HepG2 (cell line): ENCODE data around the gene ZG16. TPM values are rescaled to one million over a fixed set of nuclear protein-coding genes. Genes with fewer than 3 reads are reported as not detected.

Experiments
- ETS1 ChIP-seq: sonication (generic); formaldehyde crosslinking; IDR thresholded peaks from 2 replicates; pipeline ENCODE4 v1.4.0; 2020; ENCODE audit warnings: missing genetic modification reagents
- FOXO1 ChIP-seq: sonication (generic); formaldehyde crosslinking; IDR thresholded peaks from 2 replicates; pipeline ENCODE4 v1.4.0; 2020; ENCODE audit warnings: missing genetic modification reagents
- FOXP1 ChIP-seq, 2 experiments: fragments of 450-650 bp in 1 of 2; IDR thresholded peaks; 2 replicates each; pipeline ENCODE4 v1.6.1; 2017 to 2018; ENCODE audit warnings: antibody characterized with exemption in 1 of 2
- HDAC2 ChIP-seq: sonication (generic); formaldehyde crosslinking; IDR thresholded peaks from 2 replicates; pipeline ENCODE4 v1.4.0; 2020; ENCODE audit warnings: missing genetic modification reagents
- HMG20B ChIP-seq: conservative IDR thresholded peaks from 2 replicates; pipeline ENCODE4 v1.6.1; 2016; ENCODE audit warnings: missing genetic modification reagents, missing compliant biosample characterization
- HOXA5 ChIP-seq: sonication (generic); formaldehyde crosslinking; IDR thresholded peaks from 2 replicates; pipeline ENCODE4 v1.4.0; 2020; ENCODE audit warnings: missing genetic modification reagents
- KLF11 ChIP-seq: IDR thresholded peaks from 2 replicates; pipeline ENCODE4 v1.6.1; 2016; ENCODE audit warnings: missing compliant biosample characterization
- NCOA1 ChIP-seq: sonication (generic); formaldehyde crosslinking; IDR thresholded peaks from 2 replicates; pipeline ENCODE4 v1.9.0; 2021; ENCODE audit warnings: missing genetic modification reagents
- PCBP2 ChIP-seq: fragments of 200-400 bp; formaldehyde crosslinking; optimal IDR thresholded peaks from 2 replicates; pipeline ENCODE3; 2018; ENCODE audit warnings: low read length, low read depth; ENCODE audit not compliant: poor library complexity, severe bottlenecking
- PRPF4 ChIP-seq: fragments of 200-400 bp; formaldehyde crosslinking; IDR thresholded peaks from 2 replicates; pipeline ENCODE4 v1.6.1; 2016; ENCODE audit warnings: low read length, low read depth; ENCODE audit not compliant: poor library complexity, severe bottlenecking
- REXO4 ChIP-seq: sonication (generic); formaldehyde crosslinking; IDR thresholded peaks from 2 replicates; pipeline ENCODE4 v1.8.0; 2022; ENCODE audit warnings: missing genetic modification reagents, mild to moderate bottlenecking, borderline replicate concordance
- SALL2 ChIP-seq: sonication (generic); formaldehyde crosslinking; IDR thresholded peaks from 2 replicates; pipeline ENCODE4 v1.8.1; 2023; ENCODE audit warnings: mild to moderate bottlenecking, missing genetic modification reagents, inconsistent platforms
- SMAD1 ChIP-seq: sonication (generic); formaldehyde crosslinking; IDR thresholded peaks from 2 replicates; pipeline ENCODE4 v1.4.0; 2020; ENCODE audit warnings: missing genetic modification reagents, low read depth, mild to moderate bottlenecking, borderline replicate concordance
- SNRNP70 ChIP-seq: fragments of 200-400 bp; formaldehyde crosslinking; IDR thresholded peaks from 2 replicates; pipeline ENCODE4 v1.6.1; 2017; ENCODE audit warnings: mild to moderate bottlenecking, low read depth, low read length, moderate library complexity
- SP5 ChIP-seq: IDR thresholded peaks from 2 replicates; pipeline ENCODE4 v1.6.1; 2016; ENCODE audit warnings: low read depth, borderline replicate concordance
- TCF7L2 ChIP-seq: IDR thresholded peaks from 2 replicates; pipeline ENCODE4 v1.6.1; 2011; ENCODE audit warnings: mild to moderate bottlenecking, low read depth, low read length, moderate library complexity
- THAP7 ChIP-seq: sonication (generic); formaldehyde crosslinking; IDR thresholded peaks from 2 replicates; pipeline ENCODE4 v1.8.1; 2023; ENCODE audit warnings: mild to moderate bottlenecking, missing genetic modification reagents
- THYN1 ChIP-seq: sonication (generic); formaldehyde crosslinking; IDR thresholded peaks from 2 replicates; pipeline ENCODE4 v1.8.1; 2023; ENCODE audit warnings: low read depth, mild to moderate bottlenecking, moderate library complexity, missing genetic modification reagents, borderline replicate concordance
- TOPORS ChIP-seq: sonication (generic); formaldehyde crosslinking; IDR thresholded peaks from 2 replicates; pipeline ENCODE4 v1.8.0; 2023; ENCODE audit warnings: mild to moderate bottlenecking, missing genetic modification reagents
- ZBTB2 ChIP-seq: sonication (generic); formaldehyde crosslinking; IDR thresholded peaks from 2 replicates; pipeline ENCODE4 v1.8.0; 2022; ENCODE audit warnings: low read depth, missing genetic modification reagents
- ZMYM3 ChIP-seq: sonication (generic); formaldehyde crosslinking; IDR thresholded peaks from 2 replicates; pipeline ENCODE4 v1.5.1; 2020; ENCODE audit warnings: mild to moderate bottlenecking, missing genetic modification reagents
- ZNF101 ChIP-seq: sonication (generic); formaldehyde crosslinking; IDR thresholded peaks from 2 replicates; pipeline ENCODE4 v1.4.0; 2020; ENCODE audit warnings: mild to moderate bottlenecking, low read depth, missing genetic modification reagents, borderline replicate concordance
- ZNF256 ChIP-seq: sonication (generic); formaldehyde crosslinking; conservative IDR thresholded peaks from 2 replicates; pipeline ENCODE4 v1.4.0; 2020; ENCODE audit warnings: missing genetic modification reagents
- ZNF446 ChIP-seq: sonication (generic); formaldehyde crosslinking; IDR thresholded peaks from 2 replicates; pipeline ENCODE4 v1.5.0; 2020; ENCODE audit warnings: mild to moderate bottlenecking, missing genetic modification reagents
- ZNF564 ChIP-seq: sonication (generic); formaldehyde crosslinking; IDR thresholded peaks from 2 replicates; pipeline ENCODE4 v1.8.1; 2023; ENCODE audit warnings: mild to moderate bottlenecking, missing genetic modification reagents
- ZNF691 ChIP-seq: sonication (generic); formaldehyde crosslinking; IDR thresholded peaks from 2 replicates; pipeline ENCODE4 v1.4.0; 2020; ENCODE audit warnings: missing genetic modification reagents, low read depth, mild to moderate bottlenecking, borderline replicate concordance
- ZNF7 ChIP-seq: IDR thresholded peaks from 2 replicates; pipeline ENCODE4 v1.6.1; 2016; ENCODE audit warnings: missing biosample characterization, missing genetic modification reagents
- ZNF720 ChIP-seq: sonication (generic); formaldehyde crosslinking; IDR thresholded peaks from 2 replicates; pipeline ENCODE4 v1.4.0; 2020; ENCODE audit warnings: missing genetic modification reagents
- ZNF780A ChIP-seq: sonication (generic); formaldehyde crosslinking; IDR thresholded peaks from 2 replicates; pipeline ENCODE4 v1.8.0; 2022; ENCODE audit warnings: mild to moderate bottlenecking, missing genetic modification reagents, moderate library complexity
- polyA plus RNA-seq, 8 experiments: library from polyadenylated mRNA; depleted of rRNA in 3 of 8; stranded (reverse) in 7 of 8; unstranded in 1 of 8; fragments of >200 nt; fragmentation: Illumina TruSeq in 4 of 8; extraction: Trizol in 4 of 8; gene quantifications; 2 replicates each; pipeline versions ENCODE4 v1.2.1 to v1.2.3, GENCODE V29; 2011 to 2016; ENCODE audit warnings: low read depth in 4 of 8, missing spikeins in 1 of 8, mixed read lengths in 1 of 8; ENCODE audit not compliant: insufficient read depth in 1 of 8
- total RNA-seq, 5 experiments: library from RNA; depleted of rRNA; stranded (reverse); fragments of >200 nt; fragmentation: Illumina TruSeq; extraction: Trizol; gene quantifications; 2 replicates each; pipeline ENCODE4 v1.2.3, GENCODE V29; 2016; ENCODE audit warnings: low read depth in 1 of 5

ZG16 gene
- total and polyA plus RNA-seq, 2 of the 13 experiments (the other 11 are each of a cell fraction or from before 2014, with no cell fraction given): 0.04 to 0.07 TPM

- TF ChIP-seq THAP7: no peak
- TF ChIP-seq ZNF7 (CRISPR knock-in tag): no peak
- no peak for TF ChIP-seq ZNF101 (CRISPR knock-in tag)
- TF ChIP-seq HMG20B (CRISPR knock-in tag): no peak
- TF ChIP-seq THYN1 (CRISPR knock-in tag): no peak
- no peak for TF ChIP-seq SNRNP70
- TF ChIP-seq SALL2 (CRISPR knock-in tag): 0 out of 2 replicates have a peak, but pooled peaks have one; percentile 8
- no peak for TF ChIP-seq NCOA1
- TF ChIP-seq ZNF720 (CRISPR knock-in tag): no peak
- no peak for TF ChIP-seq ZNF691
- no peak for TF ChIP-seq REXO4 (CRISPR knock-in tag)
- TF ChIP-seq SMAD1 (CRISPR knock-in tag): no peak
- no peak for TF ChIP-seq ZNF780A (CRISPR knock-in tag)
- no peak for TF ChIP-seq PCBP2
- TF ChIP-seq ZNF256 (CRISPR knock-in tag): peak; percentile 76
- no peak for TF ChIP-seq KLF11 (CRISPR knock-in tag)
- no peak for TF ChIP-seq FOXO1 (CRISPR knock-in tag)
- TF ChIP-seq ZNF446 (CRISPR knock-in tag): no peak
- TF ChIP-seq ZNF564: no peak
- no peak for TF ChIP-seq ZBTB2
- TF ChIP-seq TCF7L2: no peak
- no peak for TF ChIP-seq ETS1 (CRISPR knock-in tag)
- TF ChIP-seq SP5 (CRISPR knock-in tag): no peak
- TF ChIP-seq HDAC2 (CRISPR knock-in tag): no peak
- no peak for TF ChIP-seq HOXA5 (CRISPR knock-in tag)
- no peak for TF ChIP-seq TOPORS (CRISPR knock-in tag)
- TF ChIP-seq PRPF4: peak; percentile 60
- TF ChIP-seq FOXP1 (IDR thresholded peaks at IDR 0.05): no peak
- TF ChIP-seq FOXP1 (CRISPR knock-in tag; IDR thresholded peaks at IDR 0.05): no peak
- TF ChIP-seq ZMYM3: no peak
Measured at GRCh38 chr16:29789775-29790182, 11.7 kb downstream of the ZG16 start (continued).
